Measurements from ENCODE around the gene NPR2. TPM values are rescaled to one million over a fixed set of nuclear protein-coding genes. Genes with fewer than 3 reads are reported as not detected.

NPR2 gene
- total and polyA plus RNA-seq, 2 donors (not counting 3 experiments of a cell fraction or from before 2014, with no cell fraction given) = 16.4 to 25.6 TPM

DNA sequence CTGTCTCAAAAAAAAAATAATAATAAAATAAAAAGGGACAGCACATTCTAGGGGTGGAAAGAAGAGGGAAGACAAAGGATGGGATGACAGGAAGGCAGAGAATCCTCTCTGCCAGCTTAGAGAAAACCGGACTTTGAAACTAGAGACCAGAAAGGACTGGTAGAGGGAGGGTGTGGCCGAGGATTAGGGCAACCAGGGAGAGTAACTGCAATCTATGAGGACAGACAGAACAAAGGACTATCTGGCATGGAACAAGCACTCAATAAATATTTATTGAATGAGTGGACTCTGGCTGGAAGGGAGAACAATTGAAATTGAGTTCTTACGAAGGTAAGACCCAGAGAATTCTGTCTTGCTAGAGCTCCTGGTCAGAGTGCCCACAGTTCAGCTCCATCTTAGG is 44.8 kb upstream of the NPR2 start:
- dilution Hi-C loops (cut with MboI; ENCODE audit: extremely low pct_ligation_motif_present, low sequenced_read_pairs) (no loop called here), intact Hi-C loops (cut with micrococcal nuclease) (no loop called here)
- POLR2A ChIA-PET = interaction anchor here (0.8 to 1.3 kb wide), 3 partner anchors 9 to 29 kb away, joined by 3 to 4 read pairs (median 4); no protein-coding TSS in a partner anchor
- BruUV-seq (replicated peaks) = no TSS peak
- Histone ChIP-seq H3K27me3 (ENCODE audit: control insufficient read depth in 2 of 2, insufficient read depth in 2 of 2, low read length in 2 of 2) (no peaks in the 10 kb centered on the region), H3K36me3 (ENCODE audit: control insufficient read depth in 2 of 2, extremely low read depth in 1 of 2, insufficient read depth in 2 of 2, low read length in 2 of 2) (peaks cover 20 to 24% of the 10 kb centered on the region in 2 experiments), H3K9me3 (replicated peaks; ENCODE audit: control insufficient read depth, insufficient read depth, low read length) (no peaks in the 10 kb centered on the region), H3K9me1 (replicated peaks; ENCODE audit: control insufficient read depth, extremely low read depth, insufficient read depth, low read length) (no peaks in the 10 kb centered on the region), H3K4me2 (ENCODE audit: insufficient read depth, low read length) (peak overlapping the region; percentile 98), H3K4me1 (ENCODE audit: control insufficient read depth, extremely low read depth, insufficient read depth, low read length) (peaks cover 50% of the 10 kb centered on the region), H4K20me1 (replicated peaks; ENCODE audit: control insufficient read depth, extremely low read depth, insufficient read depth, low read length) (no peaks in the 10 kb centered on the region), H3K9ac (replicated peaks; ENCODE audit: extremely low read depth, insufficient read depth, low read length) (peak overlapping the region; percentile 99), H2AFZ (ENCODE audit: low read depth, low read length) (no peak overlapping the region), H3K4me3 (replicated peaks in 1 of 3; ENCODE audit: insufficient read depth in 1 of 3, low read depth in 1 of 3, low read length in 3 of 3) (peak overlapping the region; percentile 66 to 99 (median 87)), H3K27ac (ENCODE audit: insufficient read depth, low read depth, low read length) (peak overlapping the region; percentile 84), H3K79me2 (ENCODE audit: control insufficient read depth, insufficient read depth, low read length) (peaks cover 72% of the 10 kb centered on the region)
- DNase-seq (ENCODE audit: low read depth, low spot score) = peak; percentile 17
- TF ChIP-seq CTCF (IDR thresholded peaks at IDR 0.05; ENCODE audit: extremely low read depth in 1 of 2, insufficient read depth in 1 of 2, low read depth in 1 of 2, low read length in 2 of 2) = no peak
- TF ChIP-seq EZH2 (IDR thresholded peaks at IDR 0.05; ENCODE audit: borderline replicate concordance, low read depth, low read length, severe bottlenecking) = no peak
- no peak for TF ChIP-seq GATA2 (IDR thresholded peaks at IDR 0.05; ENCODE audit: insufficient read depth, insufficient read length, low read depth, low read length)
- TF ChIP-seq MAX (IDR thresholded peaks at IDR 0.05; ENCODE audit: insufficient read depth, insufficient read length) = no peak
- no peak for TF ChIP-seq FOS (IDR thresholded peaks at IDR 0.05; ENCODE audit: borderline replicate concordance, insufficient read depth, low read length)
- no peak for TF ChIP-seq JUN (IDR thresholded peaks at IDR 0.05; ENCODE audit: borderline replicate concordance, insufficient read depth, insufficient read length, low read depth)
- no peak for TF ChIP-seq POLR2AphosphoS5 (IDR thresholded peaks at IDR 0.05; ENCODE audit: insufficient read depth, low read depth, low read length)
- no peak for TF ChIP-seq MYC (IDR thresholded peaks at IDR 0.05; ENCODE audit: low read depth, low read length)
- TF ChIP-seq POLR2A (IDR thresholded peaks at IDR 0.05; ENCODE audit: low read depth, low read length) = no peak
- no peak for FAIRE-seq
- CTCF ChIA-PET = interaction anchor here (0.8 to 7.2 kb wide), 11 partner anchors 10 to 136 kb away, joined by 3 to 86 read pairs (median 6); partner anchors contain the start of gene SPAG8
